Eye (tissue), 1 donor: ENCODE results near the gene RNF103.
A peak's percentile ranks its signal among the peaks of the same experiment; 100 is the strongest.
"Not testable (repeated sequence)": the region's sequence is repeated elsewhere in the genome, so short reads cannot be mapped to it uniquely, and the experiment has no call there.

ENCODE experiments used
- DNase-seq: peaks from one replicate; pipeline ENCODE4 v3.0.0-alpha.2; 2015

RNF103 gene

GRCh38 chr2:86622519-86623042 lies 1.1 kb downstream of the RNF103 start:
- DNase-seq: peak; percentile 83

GRCh38 chr2:86621280-86621943 lies 2.3 kb downstream of the RNF103 start:
- DNase-seq: peak; percentile 26

- no peak for DNase-seq
Measured at GRCh38 chr2:86617738-86618137, 5.9 kb downstream of the RNF103 start.

- no peak for DNase-seq
Measured at GRCh38 chr2:86617153-86617552, 6.5 kb downstream of the RNF103 start.

GRCh38 chr2:86616502-86616901 lies 7.2 kb downstream of the RNF103 start:
- no peak for DNase-seq

- DNase-seq: no peak
Measured at GRCh38 chr2:86615596-86615995, 8.1 kb downstream of the RNF103 start.

- DNase-seq: no peak
Measured at GRCh38 chr2:86613515-86613914, 10.2 kb downstream of the RNF103 start.

- no peak for DNase-seq
Measured at GRCh38 chr2:86610871-86611270, 12.8 kb downstream of the RNF103 start.

GRCh38 chr2:86608832-86609410 lies 14.7 kb downstream of the RNF103 start:
- DNase-seq: no peak

GRCh38 chr2:86603905-86604304 lies 19.8 kb downstream of the RNF103 start:
- no peak for DNase-seq

GRCh38 chr2:86598966-86599365 lies 24.7 kb downstream of the RNF103 start:
- DNase-seq: no peak

GRCh38 chr2:86596118-86596517 lies 27.5 kb downstream of the RNF103 start:
- DNase-seq: no peak

GRCh38 chr2:86593266-86593665 lies 30.4 kb downstream of the RNF103 start:
- no peak for DNase-seq

- DNase-seq: no peak
Measured at GRCh38 chr2:86592547-86593230, 31.0 kb downstream of the RNF103 start.

GRCh38 chr2:86589701-86590100 lies 34.0 kb downstream of the RNF103 start:
- DNase-seq: not testable (repeated sequence)

- no peak for DNase-seq
Measured at GRCh38 chr2:86584151-86584913, 39.3 kb downstream of the RNF103 start.

GRCh38 chr2:86580560-86580959 lies 43.1 kb downstream of the RNF103 start:
- DNase-seq: no peak

GRCh38 chr2:86577817-86578456 lies 45.7 kb downstream of the RNF103 start:
- no peak for DNase-seq

- no peak for DNase-seq
Measured at GRCh38 chr2:86570059-86570458, 53.6 kb downstream of the RNF103 start.

- DNase-seq: no peak
Measured at GRCh38 chr2:86566821-86567190, 56.9 kb downstream of the RNF103 start.

GRCh38 chr2:86566158-86566820 lies 57.4 kb downstream of the RNF103 start:
- DNase-seq: no peak

GRCh38 chr2:86563650-86564061 lies 60.0 kb downstream of the RNF103 start:
- no peak for DNase-seq
